ENCODE results near the gene ZNF429. TPM values are rescaled to one million over a fixed set of nuclear protein-coding genes. Genes with fewer than 3 reads are reported as not detected.

The ZNF429 gene
- total RNA-seq: 2.2 and 9.4 TPM in 2 replicates

GRCh38 chr19:21505459-21506451 lies at the start of gene ZNF429:
TSS of gene ZNF429 (plus strand) at chr19:21505602. CDS start at chr19:21505772, 170 bp downstream.

Other genes with a start within 250 kb of the ZNF429 start
- 0.91 and 9.9 TPM in 2 replicates for gene ZNF708, start 176.2 kb upstream of the ZNF429 start, total RNA-seq
- 3.1 and 7.1 TPM in 2 replicates for gene ZNF738, start 146.6 kb upstream of the ZNF429 start, total RNA-seq
- 1.7 and 16.9 TPM in 2 replicates for gene ZNF493, start 108.5 kb upstream of the ZNF429 start, total RNA-seq